HUDEP-2 (cell line): ENCODE data around the gene NOX1.

Experiments
- DNase-seq, 76 experiments: peaks; one replicate each; lab custom pipeline; 2025; ENCODE audit not compliant: unreplicated experiment in 76 of 76; lab: John Stamatoyannopoulos, UW

The NOX1 gene

DNA sequence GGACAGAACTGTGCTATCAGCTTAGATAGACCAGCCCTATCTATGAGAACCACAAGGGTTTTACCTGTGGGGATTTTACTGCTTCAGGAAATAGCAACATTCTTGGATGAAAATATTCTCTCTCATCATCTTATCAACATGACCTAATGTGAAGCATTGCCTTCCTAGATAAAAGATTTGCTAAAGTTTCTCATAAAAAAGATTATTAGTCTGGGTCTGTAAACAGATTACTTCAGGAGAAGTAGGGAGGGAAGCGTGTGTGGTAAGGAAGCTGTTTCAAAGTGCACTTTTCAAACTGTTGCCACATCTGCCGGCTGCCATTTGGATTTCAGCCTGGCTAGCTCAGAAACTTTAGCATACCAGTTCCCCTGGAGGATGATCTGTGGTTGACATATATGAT, at the start of gene NOX1:
Gene NOX1, minus strand, starts transcription at position 35 of the 400 bp plus-strand sequence. CDS start 220 bp downstream, outside the sequence.
- DNase-seq = no peak

DNA sequence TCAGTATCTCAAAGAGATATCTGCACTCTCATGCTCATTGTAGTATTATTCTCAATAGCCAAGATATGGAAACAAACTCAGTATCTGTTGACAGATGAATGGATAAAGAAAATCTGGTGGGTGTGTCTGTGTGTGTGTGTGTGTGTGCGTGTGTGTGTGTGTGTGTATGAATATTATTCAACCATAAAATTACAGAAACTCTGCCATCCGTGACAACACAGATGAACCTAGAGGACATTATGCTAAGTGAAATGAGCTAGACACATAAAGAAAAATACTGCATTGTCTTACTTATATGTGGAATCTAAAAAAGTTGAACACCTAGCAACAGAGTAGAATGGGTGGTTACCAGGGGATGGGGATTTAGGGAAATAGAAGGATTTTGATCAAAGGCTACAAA, 41.4 kb upstream of the NOX1 start:
- DNase-seq = no peak

DNA sequence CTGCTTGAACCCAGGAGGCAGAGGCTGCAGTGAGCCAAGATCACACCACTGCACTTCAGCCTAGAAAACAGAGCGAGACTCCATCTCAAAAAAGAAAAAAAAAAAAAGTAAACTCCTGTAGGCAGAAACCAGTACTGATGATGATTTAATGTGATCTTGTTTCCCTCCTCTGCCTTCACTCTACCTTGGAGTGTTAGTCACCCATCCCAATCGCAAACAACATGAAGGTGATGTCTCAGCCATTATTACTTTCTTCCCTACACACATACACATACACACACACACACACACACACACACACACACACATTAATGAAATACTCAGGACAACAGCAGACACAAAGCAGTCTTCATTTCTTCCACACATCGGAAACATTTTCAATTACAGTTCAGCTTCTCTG, 39.0 kb upstream of the NOX1 start:
- no peak for DNase-seq

DNA sequence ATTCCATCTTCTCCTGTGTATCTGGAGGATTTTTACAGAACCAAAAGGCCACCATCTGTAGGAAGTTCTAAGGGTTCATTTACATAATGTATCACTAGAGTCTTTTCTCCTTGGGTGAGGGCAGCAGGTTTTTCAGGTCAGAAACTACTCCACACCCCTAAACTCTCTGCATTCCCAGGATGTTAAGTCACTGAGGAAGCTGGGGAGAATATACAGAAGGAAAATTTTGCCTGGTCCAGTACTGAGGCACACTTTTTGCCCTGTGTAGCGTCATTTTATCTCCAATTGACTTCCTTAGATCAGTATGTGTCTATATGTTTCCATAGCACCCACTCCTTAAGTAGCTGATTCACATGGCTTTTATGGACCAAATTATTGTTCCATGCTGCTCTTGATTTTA, 37.6 kb upstream of the NOX1 start:
- no peak for DNase-seq

DNA sequence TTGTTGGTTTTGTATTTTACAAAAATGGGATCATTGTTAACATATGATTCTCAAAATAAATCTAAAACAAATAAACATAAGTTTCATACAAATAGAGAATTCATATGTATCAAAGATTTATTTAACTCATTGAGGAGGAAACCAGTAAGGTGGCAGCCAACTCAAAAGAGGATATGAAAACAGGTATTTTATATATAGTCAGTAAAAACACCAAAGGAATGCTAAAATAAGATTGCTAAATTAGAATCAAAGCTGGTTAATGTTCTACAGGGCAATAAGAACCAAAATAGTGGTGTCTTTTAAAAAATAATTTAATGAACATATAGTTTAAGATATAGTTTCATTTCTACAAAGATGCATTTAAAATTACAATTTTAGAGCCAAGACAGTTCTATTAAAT, 31.5 kb upstream of the NOX1 start:
- DNase-seq = no peak

DNA sequence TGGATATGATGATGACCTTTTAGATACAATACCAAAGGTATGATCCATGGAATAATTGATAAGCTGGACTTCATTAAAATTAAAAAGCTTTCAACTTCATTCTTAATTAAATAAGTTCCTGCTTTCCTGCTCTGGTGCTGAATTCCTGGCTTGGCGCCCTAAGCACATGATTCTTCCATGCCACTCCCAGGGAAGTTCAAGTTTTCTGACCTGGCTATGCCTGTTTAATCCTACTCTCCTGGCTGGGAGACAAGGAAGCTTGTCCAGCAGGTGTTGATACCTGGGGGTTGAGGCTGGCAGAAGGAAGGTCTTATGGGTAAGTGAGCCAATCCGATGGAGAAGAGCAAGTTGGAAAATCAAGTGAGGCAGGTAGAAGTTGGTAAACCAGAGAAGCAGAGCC, 30.3 kb upstream of the NOX1 start:
- DNase-seq = no peak

DNA sequence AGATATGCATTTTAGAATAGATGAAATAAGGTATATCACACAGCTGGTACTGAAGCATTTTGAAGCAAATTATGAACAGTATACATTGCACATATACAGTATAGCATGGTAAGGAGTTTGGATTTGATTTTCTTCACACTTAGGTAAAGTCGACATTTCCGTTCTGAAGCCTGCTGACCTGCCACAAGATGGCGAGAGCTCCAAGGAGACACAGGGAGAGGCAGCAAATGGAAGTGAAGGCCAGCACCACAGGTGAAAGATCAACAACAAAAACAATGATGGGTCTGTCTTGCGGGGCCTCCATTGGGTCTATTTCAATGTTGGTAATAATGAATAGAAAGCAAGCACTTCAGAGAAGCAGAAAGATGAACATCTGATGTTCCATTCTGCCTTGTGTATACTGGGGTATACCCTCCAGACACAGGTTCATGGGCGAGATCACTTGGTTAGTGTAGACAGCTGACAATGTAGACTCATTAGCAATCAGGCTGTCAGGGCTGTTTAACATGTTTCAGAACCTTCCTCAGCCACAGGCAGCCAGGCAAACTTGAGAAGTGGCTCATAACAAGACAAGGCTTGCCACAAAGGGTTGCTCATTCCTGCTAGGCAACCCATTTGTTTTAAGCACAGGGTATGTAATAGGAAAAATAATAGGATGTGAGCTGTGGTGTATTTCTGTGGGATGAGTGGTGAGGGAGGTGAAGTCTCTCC, 21.4 kb upstream of the NOX1 start:
- peak in 20 of 76 experiments; percentile 0 to 17 (median 1) for DNase-seq

DNA sequence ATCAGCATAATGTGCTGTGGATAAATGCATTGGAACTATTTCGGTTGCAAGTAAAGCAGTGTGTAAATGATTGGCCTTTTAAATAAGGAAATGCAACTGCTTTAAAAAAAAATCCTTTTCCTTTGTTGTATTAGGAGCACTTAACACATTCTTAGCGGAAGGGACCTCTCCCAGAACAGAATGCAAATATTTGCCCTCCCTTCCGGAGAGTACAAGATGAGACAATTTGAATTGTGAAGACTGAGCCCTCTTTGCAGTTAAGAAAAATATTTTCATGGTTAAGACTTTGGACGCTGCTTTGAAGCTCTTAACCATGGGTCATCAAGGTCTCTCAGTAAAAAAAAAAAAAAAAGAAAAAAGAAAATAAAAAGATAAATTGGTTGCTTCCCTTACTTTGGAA, 9.5 kb upstream of the NOX1 start:
- DNase-seq = no peak

DNA sequence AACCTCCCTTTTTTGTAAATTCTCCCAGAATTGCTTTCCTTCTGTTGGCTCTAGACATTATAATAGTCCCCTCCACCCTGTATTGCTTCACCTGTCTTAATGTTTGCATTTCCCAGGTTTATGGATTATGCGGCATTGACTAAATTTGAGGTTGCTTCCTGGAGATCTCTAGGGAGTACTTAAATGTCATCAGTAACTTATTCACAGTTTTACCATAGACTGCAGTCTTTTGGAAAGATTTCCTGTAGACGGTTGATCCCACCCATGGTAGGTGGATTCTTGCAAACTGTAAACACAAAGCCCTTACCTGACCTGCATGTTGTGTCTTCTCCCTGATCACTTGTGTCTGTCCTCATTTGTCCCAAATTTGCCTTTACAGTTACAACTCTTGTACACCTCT, 6.2 kb upstream of the NOX1 start:
- no peak for DNase-seq

DNA sequence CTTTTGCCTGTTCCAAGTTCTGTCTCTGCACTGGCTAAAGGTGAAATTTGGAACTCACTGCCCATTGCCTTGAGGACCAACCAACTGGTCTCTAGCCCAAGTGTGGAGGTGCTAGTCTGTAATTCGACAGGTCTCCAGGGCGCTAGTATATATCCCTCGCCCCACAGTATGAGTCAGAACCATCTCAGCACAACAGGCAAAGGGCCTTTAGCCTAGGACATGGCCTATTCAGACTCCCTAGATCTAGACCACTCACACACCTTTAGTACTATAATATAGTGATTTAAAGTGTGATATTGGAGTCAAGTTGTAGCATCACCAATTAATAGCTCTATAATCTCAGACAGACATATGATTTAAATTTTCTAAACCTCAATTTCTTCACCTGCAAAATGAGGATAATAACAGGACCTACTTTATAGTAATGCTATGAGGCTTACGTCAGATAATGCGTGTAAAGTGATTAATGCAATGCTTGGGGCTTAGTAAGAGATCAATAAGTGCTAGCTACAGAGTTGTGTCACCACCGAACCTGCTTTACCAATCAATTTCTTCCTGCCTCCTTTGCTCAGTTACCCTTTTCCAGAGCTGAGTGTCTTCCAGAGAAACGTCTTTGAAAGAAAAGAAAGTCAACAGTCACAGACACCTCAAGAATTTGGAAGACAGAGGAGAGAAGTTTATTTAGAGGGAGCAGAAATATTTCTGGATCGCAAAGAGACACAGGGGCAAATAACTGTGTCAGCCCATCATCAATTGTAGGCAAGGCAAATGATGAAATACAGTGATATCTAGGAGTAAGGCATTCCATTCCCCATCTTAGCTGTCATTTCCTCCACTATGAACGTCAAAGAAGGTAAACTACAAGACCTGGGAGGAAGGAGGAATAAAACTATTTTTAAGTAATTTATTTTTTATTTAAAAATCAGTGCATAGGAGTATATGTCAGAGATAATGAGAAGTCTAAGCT, 2.3 kb downstream of the NOX1 start:
- no peak for DNase-seq

DNA sequence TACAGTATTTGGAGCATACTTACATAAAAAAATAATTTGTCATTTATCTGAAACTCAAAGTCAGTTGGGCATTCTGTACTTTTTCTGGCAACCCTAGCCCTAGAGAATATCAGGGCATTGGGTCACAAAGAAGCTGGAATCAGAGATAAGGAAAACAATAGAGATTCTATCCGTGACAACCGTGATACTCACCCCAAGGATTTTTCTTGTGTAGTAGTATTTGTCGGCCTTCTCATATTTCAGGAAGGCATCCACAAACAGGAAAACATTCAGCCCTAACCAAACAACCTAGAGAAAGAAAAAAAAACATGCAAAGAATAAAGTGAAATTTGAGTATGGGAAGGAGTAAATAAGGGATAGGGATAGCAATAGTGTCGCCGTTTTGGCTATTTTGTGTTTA, 3.6 kb downstream of the NOX1 start:
- no peak for DNase-seq

DNA sequence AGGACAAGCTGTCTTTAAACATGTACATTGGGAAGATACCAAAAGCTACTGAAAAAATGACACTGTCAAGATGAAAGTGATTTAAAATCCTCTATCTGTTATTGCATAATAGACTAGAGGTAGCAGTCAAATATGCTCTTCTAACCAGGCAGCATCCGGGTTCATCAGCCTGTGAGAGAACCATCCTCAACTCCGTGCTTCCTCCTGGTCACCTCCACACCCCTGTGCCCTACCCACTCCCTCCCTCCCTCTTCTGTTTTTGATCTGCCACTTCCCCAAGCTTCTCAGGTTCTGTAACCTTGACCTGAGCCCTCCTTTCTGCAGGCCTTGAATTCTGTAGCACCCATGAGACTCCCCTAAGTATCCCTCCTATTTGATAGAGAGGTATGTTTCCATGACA, 5.9 kb downstream of the NOX1 start:
- no peak for DNase-seq

DNA sequence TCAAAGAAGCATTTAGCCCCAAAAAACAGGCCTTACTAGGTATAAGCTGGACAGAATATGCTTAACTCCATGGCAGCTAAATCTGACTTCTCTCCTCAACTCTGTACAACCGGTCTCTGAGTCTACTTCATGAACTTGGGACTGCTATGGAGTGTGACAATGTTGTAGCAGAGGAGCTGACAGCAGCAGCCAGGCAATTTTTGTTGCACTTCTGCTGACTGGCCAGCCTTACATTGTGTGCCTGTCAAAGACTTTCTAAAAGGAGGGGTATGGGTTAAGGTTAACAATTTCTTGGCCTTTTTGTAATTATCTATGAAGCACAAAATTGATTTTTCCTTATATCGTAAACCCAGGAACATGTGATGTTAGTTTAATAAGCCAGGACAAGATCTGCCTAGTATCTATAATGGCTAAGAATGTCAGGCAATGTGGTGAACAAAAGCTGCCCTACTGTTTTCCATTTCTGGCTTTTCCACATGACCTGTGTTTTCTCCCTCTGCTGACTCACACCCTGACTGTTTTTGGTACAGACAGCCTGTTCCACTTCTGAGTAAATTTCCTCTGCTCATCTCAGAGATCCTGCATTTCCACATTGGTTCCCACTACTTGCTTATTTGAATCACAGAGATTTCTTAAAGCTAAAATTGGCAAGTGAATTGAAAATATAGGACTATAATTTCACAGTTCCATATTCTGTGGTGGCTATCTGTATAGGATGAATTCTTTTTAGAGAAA, 9.3 kb downstream of the NOX1 start:
- no peak for DNase-seq

DNA sequence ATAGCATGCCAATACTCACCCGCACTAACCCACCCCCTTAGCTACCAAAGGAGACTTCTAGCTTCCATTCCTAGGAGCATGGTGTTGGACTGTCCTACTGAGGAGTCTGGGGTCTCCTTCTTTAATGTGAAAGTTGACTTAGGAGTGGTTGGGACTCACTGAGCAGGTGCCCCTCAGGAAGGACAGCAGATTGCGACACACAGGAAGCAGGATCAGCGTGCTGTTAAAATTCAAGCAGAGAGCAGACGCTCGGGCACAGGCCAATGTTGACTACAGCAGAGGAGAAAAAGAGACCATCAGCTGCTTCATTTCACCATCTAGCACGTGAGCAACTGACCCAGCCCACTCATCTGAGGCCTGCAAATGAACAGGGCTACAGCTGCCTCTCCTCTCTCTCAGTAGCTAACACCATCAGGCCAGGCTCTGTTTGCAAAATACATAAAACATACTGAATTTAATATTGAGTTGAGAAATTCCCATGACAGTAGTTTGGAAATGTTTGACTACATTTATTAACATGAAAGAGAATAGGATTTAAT, 10.8 kb downstream of the NOX1 start:
- no peak for DNase-seq

DNA sequence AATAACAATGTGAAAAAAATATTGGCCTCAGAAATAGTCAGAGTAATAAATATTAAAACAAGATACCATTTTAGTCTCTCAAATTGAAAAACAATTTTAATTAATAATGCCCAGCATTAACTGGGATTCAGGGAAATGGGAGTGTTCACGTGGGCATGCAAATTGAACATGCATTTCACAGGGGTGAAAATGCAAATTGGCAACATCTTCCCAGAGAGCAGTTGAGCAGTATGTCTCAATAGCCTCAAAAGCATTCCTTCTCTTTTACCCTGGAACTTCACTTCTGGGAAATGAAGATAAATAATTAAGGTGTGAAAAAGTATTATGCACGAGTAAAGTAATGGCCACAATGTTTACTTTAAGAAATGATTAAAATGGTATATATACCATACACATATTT, 21.3 kb downstream of the NOX1 start:
- no peak for DNase-seq

DNA sequence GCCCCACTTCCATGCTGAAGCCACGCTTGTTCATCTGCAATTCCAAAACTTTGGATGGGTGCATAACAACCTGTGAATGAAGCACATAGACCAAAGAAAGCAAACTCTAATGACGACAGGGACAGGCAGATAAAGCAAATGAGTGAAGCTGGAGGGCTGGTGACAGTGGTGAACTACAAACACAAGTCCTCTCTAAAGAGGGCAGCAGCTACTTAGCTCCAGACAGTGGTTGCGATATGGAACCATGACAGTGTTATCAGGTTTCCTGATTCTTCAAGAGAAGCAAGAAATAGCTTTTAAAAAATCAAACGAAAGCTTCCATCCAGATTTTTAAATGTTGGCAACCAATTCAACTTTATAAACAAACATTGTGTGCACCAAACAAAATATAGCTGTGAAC, 23.8 kb downstream of the NOX1 start:
- DNase-seq = no peak

DNA sequence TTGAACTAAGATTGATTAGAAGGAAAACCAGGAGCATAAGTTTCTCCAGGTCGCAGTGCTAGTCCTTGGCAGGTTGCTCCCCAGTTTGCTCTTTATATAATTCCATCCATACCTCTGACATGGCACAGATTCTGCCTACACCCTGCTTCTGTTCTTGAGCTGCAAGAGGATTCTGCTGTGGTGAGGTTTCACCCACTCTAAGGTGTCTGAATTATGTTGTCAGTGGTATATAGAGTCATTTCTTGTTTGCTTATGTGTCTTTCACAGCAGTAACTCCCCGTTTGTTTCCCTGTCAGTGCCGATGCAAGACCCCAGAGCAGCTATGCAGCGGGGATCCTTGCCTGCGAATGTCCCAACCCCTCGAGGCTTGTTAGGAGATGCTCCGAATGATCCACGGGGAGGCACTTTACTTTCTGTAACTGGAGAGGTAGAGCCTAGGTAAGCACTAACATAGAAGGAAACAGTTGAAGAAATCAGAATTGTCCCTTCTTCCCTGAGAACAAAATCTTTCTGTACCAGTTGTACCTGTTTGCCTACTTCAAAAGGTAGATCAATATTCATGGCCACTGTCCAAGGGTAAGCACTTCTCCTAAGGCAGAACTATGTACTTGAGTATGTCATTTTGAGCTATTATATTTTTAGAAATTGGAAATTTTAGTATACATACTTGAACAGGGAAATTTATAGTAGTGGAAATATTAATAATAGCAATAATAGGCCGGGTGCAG, 42.8 kb downstream of the NOX1 start:
- DNase-seq = no peak

DNA sequence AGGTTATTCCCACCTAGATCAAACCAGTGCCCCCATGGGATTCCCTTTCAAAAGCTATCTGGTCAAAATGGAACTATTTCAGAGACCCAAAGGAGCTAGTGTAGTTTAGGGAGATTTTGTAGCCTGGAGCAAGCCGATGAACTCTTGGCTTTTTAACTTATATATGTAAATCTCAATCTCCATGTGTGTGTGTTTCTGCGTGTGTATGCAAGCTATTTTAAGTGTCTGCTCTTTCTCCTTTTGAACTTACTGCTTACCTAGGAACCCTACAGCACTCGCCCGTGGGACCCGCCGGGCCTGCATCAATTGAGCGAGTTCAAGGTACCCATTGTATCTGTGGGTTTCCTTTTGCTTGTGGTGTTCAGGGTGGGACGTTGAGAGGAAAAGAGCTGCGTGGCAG, 43.6 kb downstream of the NOX1 start:
- no peak for DNase-seq

DNA sequence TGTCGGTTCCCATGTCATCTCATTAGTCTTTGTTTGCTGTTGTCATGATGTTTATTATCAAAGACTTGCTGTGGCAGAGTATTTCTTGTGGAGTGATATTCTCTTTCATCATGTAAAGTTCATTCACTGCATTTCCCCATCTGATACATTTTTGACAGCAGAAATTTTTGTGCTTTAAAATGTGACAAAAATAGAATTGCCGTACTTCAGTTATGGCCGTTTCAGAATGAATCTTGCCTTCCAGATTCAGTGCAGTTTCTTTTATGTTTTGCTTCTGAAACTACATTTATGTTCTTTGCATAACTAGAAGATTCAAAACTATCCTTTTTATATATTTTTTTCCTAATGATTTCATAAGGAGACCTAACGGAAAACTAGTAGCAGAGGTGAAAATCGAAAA, 44.0 kb downstream of the NOX1 start:
- no peak for DNase-seq

DNA sequence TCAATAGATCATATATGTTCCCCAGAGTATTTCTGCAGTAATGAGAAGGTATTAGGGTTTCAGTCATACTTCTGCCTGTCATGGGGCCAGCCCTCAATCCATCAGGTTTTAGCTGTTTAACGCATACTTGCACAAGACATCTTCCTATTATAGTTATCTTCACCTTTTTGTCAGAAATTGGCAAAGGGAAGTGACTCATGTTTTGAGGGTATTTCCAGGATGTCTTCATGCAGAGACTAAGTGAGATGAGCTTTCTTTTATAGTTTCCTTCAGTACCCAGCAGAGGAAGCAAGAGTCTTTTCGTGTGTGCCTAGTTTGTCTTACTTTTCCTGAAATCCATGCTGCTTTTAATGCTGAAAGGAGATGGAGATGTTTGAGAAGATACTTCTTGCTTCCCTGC, 44.4 kb downstream of the NOX1 start:
- no peak for DNase-seq
